Measurements from ENCODE around the gene TDRD1. TPM values are rescaled to one million over a fixed set of nuclear protein-coding genes. Genes with fewer than 3 reads are reported as not detected.
"Not testable (repeated sequence)": the region's sequence is repeated elsewhere in the genome, so short reads cannot be mapped to it uniquely, and the experiment has no call there.

Gene TDRD1
- total RNA-seq = 0.33 and 0.59 TPM in 2 replicates

- ChIA-PET POLR2A (interaction anchor here (0.5 kb wide), 1 partner anchor 26 kb away, joined by 7 read pairs; no protein-coding TSS in a partner anchor), CTCF (no interaction called here)
- Mint-ChIP-seq H3K4me3 (no peak within 1 kb of the TSS), H3K27me3 (peaks cover 5% of the 10 kb centered on the region), H3K9me3 (no peaks in the 10 kb centered on the region), H3K4me1 (peaks cover 7% of the 10 kb centered on the region), H3K36me3 (ENCODE audit: low read depth) (peaks cover 4% of the 10 kb centered on the region), H3K27ac (no peak within 1 kb of the TSS)
- intact Hi-C loops (cut with micrococcal nuclease) = loop anchor here (10.0 kb wide), 2 partner anchors 346 to 1804 kb away; partner anchors contain the start of gene ACSL5
- no peak for TF ChIP-seq CTCF (IDR thresholded peaks at IDR 0.05)
- ATAC-seq (ENCODE audit: low read depth) (no peak), DNase-seq (no peak)
Observed at GRCh38 chr10:114179148-114179547, at the start of gene TDRD1. TDRD1 (plus strand) TSS chr10:114179353; CDS start chr10:114187832, 8,479 bp downstream.

GRCh38 chr10:114131094-114131493 lies 48.1 kb upstream of the TDRD1 start:
- no peak for DNase-seq
- peak; percentile 77 for ATAC-seq (ENCODE audit: low read depth)
- H3K9me3 Mint-ChIP-seq = no peaks in the 10 kb centered on the region
- peaks cover 17% of the 10 kb centered on the region for H3K4me1 Mint-ChIP-seq
- peak overlapping the region; percentile 19 for H3K27ac Mint-ChIP-seq
- ChIA-PET POLR2A (interaction anchor here (1.0 kb wide), 1 partner anchor 43 kb away, joined by 5 read pairs; the partner anchor contains the start of gene CCDC186), CTCF (no interaction called here)
- peaks cover 72% of the 10 kb centered on the region for H3K36me3 Mint-ChIP-seq (ENCODE audit: low read depth)
- no peak overlapping the region for H3K4me3 Mint-ChIP-seq
- intact Hi-C loops (cut with micrococcal nuclease) = loop anchor here (1.0 kb wide), 1 partner anchor 43 kb away; the partner anchor contains the start of gene CCDC186
- TF ChIP-seq CTCF (IDR thresholded peaks at IDR 0.05) = no peak
- no peaks in the 10 kb centered on the region for H3K27me3 Mint-ChIP-seq

GRCh38 chr10:114135476-114135875 lies 43.7 kb upstream of the TDRD1 start:
- no peaks in the 10 kb centered on the region for H3K27me3 Mint-ChIP-seq
- H3K9me3 Mint-ChIP-seq = no peaks in the 10 kb centered on the region
- ATAC-seq (ENCODE audit: low read depth) = no peak
- DNase-seq = no peak
- peaks cover 70% of the 10 kb centered on the region for H3K36me3 Mint-ChIP-seq (ENCODE audit: low read depth)
- H3K4me3 Mint-ChIP-seq = no peak overlapping the region
- POLR2A ChIA-PET = no interaction called here
- no peak for TF ChIP-seq CTCF (IDR thresholded peaks at IDR 0.05)
- CTCF ChIA-PET = no interaction called here
- peaks cover 13% of the 10 kb centered on the region for H3K4me1 Mint-ChIP-seq
- H3K27ac Mint-ChIP-seq = no peak overlapping the region
- intact Hi-C loops (cut with micrococcal nuclease) = no loop called here

GRCh38 chr10:114138581-114138980 lies 40.6 kb upstream of the TDRD1 start:
- ChIA-PET POLR2A (no interaction called here), CTCF (no interaction called here)
- ATAC-seq (ENCODE audit: low read depth) (no peak), DNase-seq (no peak)
- Mint-ChIP-seq H3K4me3 (no peak overlapping the region), H3K27ac (no peak overlapping the region), H3K36me3 (ENCODE audit: low read depth) (peaks cover 79% of the 10 kb centered on the region), H3K9me3 (no peaks in the 10 kb centered on the region), H3K4me1 (no peaks in the 10 kb centered on the region), H3K27me3 (no peaks in the 10 kb centered on the region)
- intact Hi-C loops (cut with micrococcal nuclease) = no loop called here
- TF ChIP-seq CTCF (IDR thresholded peaks at IDR 0.05) = no peak

- Mint-ChIP-seq H3K27ac (no peak overlapping the region), H3K27me3 (no peaks in the 10 kb centered on the region), H3K9me3 (no peaks in the 10 kb centered on the region), H3K4me1 (no peaks in the 10 kb centered on the region), H3K4me3 (no peak overlapping the region), H3K36me3 (ENCODE audit: low read depth) (peaks cover 73% of the 10 kb centered on the region)
- intact Hi-C loops (cut with micrococcal nuclease) = no loop called here
- POLR2A ChIA-PET = no interaction called here
- CTCF ChIA-PET = no interaction called here
- DNase-seq = no peak
- no peak for ATAC-seq (ENCODE audit: low read depth)
- no peak for TF ChIP-seq CTCF (IDR thresholded peaks at IDR 0.05)
Observed at GRCh38 chr10:114140036-114140435, 39.1 kb upstream of the TDRD1 start.

GRCh38 chr10:114140827-114141226 lies 38.3 kb upstream of the TDRD1 start:
- H3K4me3 Mint-ChIP-seq; H3K27ac Mint-ChIP-seq; ATAC-seq (ENCODE audit: low read depth); CTCF ChIA-PET; H3K27me3 Mint-ChIP-seq; H3K4me1 Mint-ChIP-seq; H3K9me3 Mint-ChIP-seq; intact Hi-C loops (cut with micrococcal nuclease); DNase-seq; POLR2A ChIA-PET: not testable (repeated sequence)
- H3K36me3 Mint-ChIP-seq (ENCODE audit: low read depth) = peaks cover 70% of the 10 kb centered on the region

Measured in activated B cell treated with CpG ODN at 0.5 μM for 24 hours (primary cell).